IPS-15b (cell line): ENCODE data around the gene KCNF1.

Experiments
- H3K27me3 ChIP-seq: one replicate; pipeline ENCODE4 v1.6.1; 2013; ENCODE audit warnings: low read length; ENCODE audit not compliant: control insufficient read depth, insufficient read depth
- H3K36me3 ChIP-seq: one replicate; pipeline ENCODE4 v1.6.1; 2013; ENCODE audit warnings: low read length; ENCODE audit not compliant: control insufficient read depth, insufficient read depth
- H3K4me1 ChIP-seq: one replicate; pipeline ENCODE4 v1.6.1; 2013; ENCODE audit warnings: mild to moderate bottlenecking, low read length; ENCODE audit not compliant: control insufficient read depth, insufficient read depth
- H3K4me3 ChIP-seq: one replicate; pipeline ENCODE4 v1.5.1; 2013; ENCODE audit warnings: low read depth, low read length
- H3K9ac ChIP-seq: one replicate; pipeline ENCODE4 v1.6.1; 2013; ENCODE audit warnings: low read depth, mild to moderate bottlenecking, low read length
- H3K9me3 ChIP-seq: one replicate; pipeline ENCODE4 v1.6.1; 2013; ENCODE audit warnings: mild to moderate bottlenecking, low read length; ENCODE audit not compliant: control insufficient read depth, insufficient read depth

The KCNF1 gene

GRCh38 chr2:10911291-10912075 is at the start of gene KCNF1:
Gene KCNF1, plus strand, starts transcription at chr2:10911934. Its CDS starts 493 bp downstream, at chr2:10912427.
- Histone ChIP-seq H3K4me1 (peaks cover 8% of the 10 kb centered on the region), H3K9ac (no peak within 1 kb of the TSS), H3K27me3 (peaks cover 31% of the 10 kb centered on the region), H3K9me3 (no peaks in the 10 kb centered on the region), H3K36me3 (no peaks in the 10 kb centered on the region), H3K4me3 (peak within 1 kb of the TSS; percentile 54)

GRCh38 chr2:10862330-10862729 is 49.4 kb upstream of the KCNF1 start:
- H3K27me3 ChIP-seq = no peaks in the 10 kb centered on the region
- H3K9me3 ChIP-seq = no peaks in the 10 kb centered on the region
- H3K36me3 ChIP-seq = no peaks in the 10 kb centered on the region
- H3K4me1 ChIP-seq = peaks cover 3% of the 10 kb centered on the region
- H3K4me3 ChIP-seq = no peak overlapping the region
- no peak overlapping the region for H3K9ac ChIP-seq

- Histone ChIP-seq H3K4me3 (no peak overlapping the region), H3K4me1 (peaks cover 3% of the 10 kb centered on the region), H3K36me3 (no peaks in the 10 kb centered on the region), H3K9ac (no peak overlapping the region), H3K27me3 (no peaks in the 10 kb centered on the region), H3K9me3 (no peaks in the 10 kb centered on the region)
These were observed 48.7 kb upstream of the KCNF1 start for GRCh38 chr2:10863047-10863446.

GRCh38 chr2:10863837-10864236 is 47.9 kb upstream of the KCNF1 start:
- Histone ChIP-seq H3K9ac (no peak overlapping the region), H3K9me3 (no peaks in the 10 kb centered on the region), H3K36me3 (no peaks in the 10 kb centered on the region), H3K4me1 (peaks cover 3% of the 10 kb centered on the region), H3K4me3 (no peak overlapping the region), H3K27me3 (no peaks in the 10 kb centered on the region)

- Histone ChIP-seq H3K4me1 (peaks cover 3% of the 10 kb centered on the region), H3K4me3 (no peak overlapping the region), H3K9ac (no peak overlapping the region), H3K9me3 (no peaks in the 10 kb centered on the region), H3K27me3 (no peaks in the 10 kb centered on the region), H3K36me3 (no peaks in the 10 kb centered on the region)
These were observed 47.5 kb upstream of the KCNF1 start for GRCh38 chr2:10864251-10864650.

- H3K9me3 ChIP-seq = no peaks in the 10 kb centered on the region
- H3K4me3 ChIP-seq = no peak overlapping the region
- no peaks in the 10 kb centered on the region for H3K27me3 ChIP-seq
- no peak overlapping the region for H3K9ac ChIP-seq
- H3K36me3 ChIP-seq = no peaks in the 10 kb centered on the region
- H3K4me1 ChIP-seq = peaks cover 3% of the 10 kb centered on the region
These were observed 46.7 kb upstream of the KCNF1 start for GRCh38 chr2:10864861-10865636.

- Histone ChIP-seq H3K9ac (no peak overlapping the region), H3K27me3 (no peaks in the 10 kb centered on the region), H3K36me3 (no peaks in the 10 kb centered on the region), H3K9me3 (no peaks in the 10 kb centered on the region), H3K4me1 (peaks cover 3% of the 10 kb centered on the region), H3K4me3 (no peak overlapping the region)
These were observed 45.9 kb upstream of the KCNF1 start for GRCh38 chr2:10865841-10866240.

- Histone ChIP-seq H3K9me3 (no peaks in the 10 kb centered on the region), H3K9ac (no peak overlapping the region), H3K36me3 (no peaks in the 10 kb centered on the region), H3K27me3 (no peaks in the 10 kb centered on the region), H3K4me1 (peaks cover 3% of the 10 kb centered on the region), H3K4me3 (no peak overlapping the region)
These were observed 43.9 kb upstream of the KCNF1 start for GRCh38 chr2:10867692-10868420.

- H3K4me1 ChIP-seq = peaks cover 3% of the 10 kb centered on the region
- H3K9me3 ChIP-seq = no peaks in the 10 kb centered on the region
- no peak overlapping the region for H3K4me3 ChIP-seq
- H3K9ac ChIP-seq = no peak overlapping the region
- no peaks in the 10 kb centered on the region for H3K36me3 ChIP-seq
- H3K27me3 ChIP-seq = no peaks in the 10 kb centered on the region
These were observed 43.0 kb upstream of the KCNF1 start for GRCh38 chr2:10868465-10869314.

GRCh38 chr2:10871978-10872377 is 39.8 kb upstream of the KCNF1 start:
- no peak overlapping the region for H3K9ac ChIP-seq
- H3K9me3 ChIP-seq = no peaks in the 10 kb centered on the region
- H3K4me1 ChIP-seq = no peaks in the 10 kb centered on the region
- no peaks in the 10 kb centered on the region for H3K36me3 ChIP-seq
- no peak overlapping the region for H3K4me3 ChIP-seq
- no peaks in the 10 kb centered on the region for H3K27me3 ChIP-seq

- Histone ChIP-seq H3K4me1 (no peaks in the 10 kb centered on the region), H3K9me3 (no peaks in the 10 kb centered on the region), H3K27me3 (no peaks in the 10 kb centered on the region), H3K4me3 (no peak overlapping the region), H3K9ac (no peak overlapping the region), H3K36me3 (no peaks in the 10 kb centered on the region)
These were observed 38.6 kb upstream of the KCNF1 start for GRCh38 chr2:10873171-10873570.
